Stimulated activated CD4-positive, alpha-beta T cell treated with anti-CD3 and anti-CD28 coated beads, TNF-alpha, amount 100 ng/mL, for 1 hour (primary cell): ENCODE results near the gene CABLES2.

Experiments
- DNase-seq, 3 donors: peaks; one replicate each; pipeline ENCODE4 v3.0.0-alpha.2; 2020; ENCODE audit warnings: low read depth in 3 of 3, low spot score in 1 of 3

CABLES2 gene

GRCh38 chr20:62419759-62420158 lies 12.7 kb upstream of the CABLES2 start:
- DNase-seq, result no peak

GRCh38 chr20:62418709-62419487 lies 11.8 kb upstream of the CABLES2 start:
- DNase-seq, result no peak

GRCh38 chr20:62417981-62418708 lies 11.1 kb upstream of the CABLES2 start:
- DNase-seq, result no peak

GRCh38 chr20:62416651-62417637 lies 9.9 kb upstream of the CABLES2 start:
- no peak for DNase-seq

GRCh38 chr20:62415354-62416111 lies 8.4 kb upstream of the CABLES2 start:
- DNase-seq, result no peak

- DNase-seq, result no peak
Measured at GRCh38 chr20:62413896-62414481, 6.9 kb upstream of the CABLES2 start.

GRCh38 chr20:62413025-62413570 lies 6.0 kb upstream of the CABLES2 start:
- no peak for DNase-seq

GRCh38 chr20:62412194-62413024 lies 5.3 kb upstream of the CABLES2 start:
- DNase-seq, result no peak

- no peak for DNase-seq
Measured at GRCh38 chr20:62411479-62412193, 4.6 kb upstream of the CABLES2 start.

GRCh38 chr20:62410746-62411478 lies 3.8 kb upstream of the CABLES2 start:
- no peak for DNase-seq

- DNase-seq, result no peak
Measured at GRCh38 chr20:62409931-62410745, 3.1 kb upstream of the CABLES2 start.

- DNase-seq, result no peak
Measured at GRCh38 chr20:62409086-62409853, 2.2 kb upstream of the CABLES2 start.

GRCh38 chr20:62408640-62409039 lies 1.6 kb upstream of the CABLES2 start:
- no peak for DNase-seq

GRCh38 chr20:62408055-62408454 lies 970 bp upstream of the CABLES2 start:
- no peak for DNase-seq

- no peak for DNase-seq
Measured at GRCh38 chr20:62406635-62407176, 379 bp downstream of the CABLES2 start.

GRCh38 chr20:62405981-62406513 lies 1.0 kb downstream of the CABLES2 start:
- no peak for DNase-seq
